DND-41 (cell line): ENCODE results near the gene AFAP1.

Experiments used
- EZH2 ChIP-seq: IDR thresholded peaks from 3 replicates; pipeline ENCODE4 v1.6.1; 2012; ENCODE audit warnings: borderline replicate concordance, low read depth, mild to moderate bottlenecking, moderate library complexity, low read length, inconsistent platforms; ENCODE audit not compliant: severe bottlenecking
- TF ChIP-seq, protein P1 (sequence below): IDR thresholded peaks from 2 replicates; pipeline ENCODE4 v1.5.1; 2012; ENCODE audit warnings: borderline replicate concordance, low read length, moderate library complexity, mild to moderate bottlenecking; ENCODE audit not compliant: poor library complexity, severe bottlenecking; ENCODE audit errors: extremely low read depth

DNA sequence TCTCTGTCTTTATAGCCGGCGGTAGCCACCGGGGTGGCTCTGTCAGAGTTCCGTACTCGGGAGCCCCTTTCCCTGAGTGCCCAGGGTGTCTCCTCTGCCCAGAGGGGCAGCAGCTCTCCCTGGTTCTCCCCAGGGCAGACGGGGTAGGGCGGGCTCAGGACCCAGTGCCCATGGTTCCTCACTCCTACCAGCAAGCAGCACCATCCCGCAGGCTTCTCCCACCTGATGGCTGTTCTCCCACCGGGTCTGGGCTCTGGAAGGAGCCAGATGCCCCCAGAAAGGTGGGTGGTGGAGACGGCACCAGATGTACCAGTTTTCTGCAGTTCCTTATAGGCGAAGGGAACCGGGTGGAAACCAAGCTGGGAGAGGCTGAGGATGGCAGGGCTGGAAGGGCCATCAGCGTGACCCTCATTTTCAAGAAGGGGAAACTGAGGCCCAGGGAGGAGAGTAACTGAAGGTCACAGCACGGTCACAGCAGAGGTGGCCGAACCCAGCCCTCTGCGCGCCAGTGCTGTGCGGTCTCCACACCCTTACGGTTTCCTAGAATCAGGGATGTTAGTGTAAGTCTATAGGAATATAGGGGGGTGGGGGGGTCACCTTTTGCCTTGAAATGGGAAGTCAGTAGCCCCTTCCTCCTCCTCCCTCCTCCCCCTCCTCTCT lies 198.7 kb downstream of the AFAP1 start:
- TF ChIP-seq, protein P1, sequence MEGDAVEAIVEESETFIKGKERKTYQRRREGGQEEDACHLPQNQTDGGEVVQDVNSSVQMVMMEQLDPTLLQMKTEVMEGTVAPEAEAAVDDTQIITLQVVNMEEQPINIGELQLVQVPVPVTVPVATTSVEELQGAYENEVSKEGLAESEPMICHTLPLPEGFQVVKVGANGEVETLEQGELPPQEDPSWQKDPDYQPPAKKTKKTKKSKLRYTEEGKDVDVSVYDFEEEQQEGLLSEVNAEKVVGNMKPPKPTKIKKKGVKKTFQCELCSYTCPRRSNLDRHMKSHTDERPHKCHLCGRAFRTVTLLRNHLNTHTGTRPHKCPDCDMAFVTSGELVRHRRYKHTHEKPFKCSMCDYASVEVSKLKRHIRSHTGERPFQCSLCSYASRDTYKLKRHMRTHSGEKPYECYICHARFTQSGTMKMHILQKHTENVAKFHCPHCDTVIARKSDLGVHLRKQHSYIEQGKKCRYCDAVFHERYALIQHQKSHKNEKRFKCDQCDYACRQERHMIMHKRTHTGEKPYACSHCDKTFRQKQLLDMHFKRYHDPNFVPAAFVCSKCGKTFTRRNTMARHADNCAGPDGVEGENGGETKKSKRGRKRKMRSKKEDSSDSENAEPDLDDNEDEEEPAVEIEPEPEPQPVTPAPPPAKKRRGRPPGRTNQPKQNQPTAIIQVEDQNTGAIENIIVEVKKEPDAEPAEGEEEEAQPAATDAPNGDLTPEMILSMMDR: no peak
- TF ChIP-seq EZH2: no peak
